Measurements from ENCODE around the gene TAGAP. TPM values are rescaled to one million over a fixed set of nuclear protein-coding genes. Genes with fewer than 3 reads are reported as not detected.

The TAGAP gene, protein sequence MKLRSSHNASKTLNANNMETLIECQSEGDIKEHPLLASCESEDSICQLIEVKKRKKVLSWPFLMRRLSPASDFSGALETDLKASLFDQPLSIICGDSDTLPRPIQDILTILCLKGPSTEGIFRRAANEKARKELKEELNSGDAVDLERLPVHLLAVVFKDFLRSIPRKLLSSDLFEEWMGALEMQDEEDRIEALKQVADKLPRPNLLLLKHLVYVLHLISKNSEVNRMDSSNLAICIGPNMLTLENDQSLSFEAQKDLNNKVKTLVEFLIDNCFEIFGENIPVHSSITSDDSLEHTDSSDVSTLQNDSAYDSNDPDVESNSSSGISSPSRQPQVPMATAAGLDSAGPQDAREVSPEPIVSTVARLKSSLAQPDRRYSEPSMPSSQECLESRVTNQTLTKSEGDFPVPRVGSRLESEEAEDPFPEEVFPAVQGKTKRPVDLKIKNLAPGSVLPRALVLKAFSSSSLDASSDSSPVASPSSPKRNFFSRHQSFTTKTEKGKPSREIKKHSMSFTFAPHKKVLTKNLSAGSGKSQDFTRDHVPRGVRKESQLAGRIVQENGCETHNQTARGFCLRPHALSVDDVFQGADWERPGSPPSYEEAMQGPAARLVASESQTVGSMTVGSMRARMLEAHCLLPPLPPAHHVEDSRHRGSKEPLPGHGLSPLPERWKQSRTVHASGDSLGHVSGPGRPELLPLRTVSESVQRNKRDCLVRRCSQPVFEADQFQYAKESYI
- 10 to 100 TPM; 60.3 to 67.9 TPM for total RNA-seq

DNA sequence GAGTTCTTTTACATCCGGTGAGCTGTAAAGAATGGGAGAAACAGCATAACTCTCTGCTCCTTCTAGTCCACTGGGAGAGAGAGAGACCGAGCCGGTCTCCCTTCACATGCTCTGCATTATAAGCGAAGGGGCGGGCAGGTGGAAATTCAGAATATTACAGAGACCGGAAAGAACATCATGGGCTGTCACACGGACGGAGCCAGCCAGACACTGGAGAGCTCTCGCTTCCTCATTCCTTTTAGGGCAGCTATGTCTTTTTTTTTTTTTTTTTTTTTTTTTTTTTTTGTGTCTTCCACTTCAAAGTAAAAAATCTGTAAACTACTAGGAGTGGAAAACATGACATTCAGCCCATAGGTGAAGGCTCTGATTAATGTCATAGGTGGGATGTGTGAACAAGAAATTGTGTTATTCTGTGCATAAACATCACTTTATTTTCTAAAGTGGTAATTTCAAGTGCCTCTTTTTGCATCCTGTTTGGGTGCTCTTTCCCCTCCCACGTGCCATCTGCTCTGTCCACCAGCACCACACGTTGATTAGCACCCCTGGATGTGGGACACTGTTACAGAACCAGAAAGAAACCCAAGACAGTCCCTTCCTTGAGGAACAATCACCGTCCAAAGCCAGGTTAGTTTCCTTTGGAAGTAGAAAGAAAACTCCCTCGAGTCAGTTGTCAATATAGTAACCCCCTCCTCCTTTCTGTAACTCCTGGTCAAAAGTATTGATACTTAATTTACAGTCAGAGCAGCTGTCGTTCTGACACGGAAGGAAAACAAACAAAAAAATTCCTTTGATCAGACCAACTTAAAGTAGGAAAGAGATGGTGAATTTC is at the start of gene TAGAP:
Gene TAGAP, minus strand, starts transcription at position 93 of the 829 bp plus-strand sequence. CDS start 845 bp downstream, outside the sequence.
- Mint-ChIP-seq H3K4me1 (peaks cover 57% of the 10 kb centered on the region), H3K36me3 (ENCODE audit: low read depth) (peaks cover 45% of the 10 kb centered on the region), H3K9me3 (no peaks in the 10 kb centered on the region), H3K27me3 (no peaks in the 10 kb centered on the region), H3K4me3 (peak within 1 kb of the TSS; percentile 97), H3K27ac (peak within 1 kb of the TSS; percentile 97)
- ChIA-PET CTCF (interaction anchor here (0.6 to 7.7 kb wide), 13 partner anchors 9 to 89 kb away, joined by 3 to 113 read pairs (median 5); no protein-coding TSS in a partner anchor), POLR2A (interaction anchor here (0.5 to 2.1 kb wide), 6 partner anchors 12 to 1710 kb away, joined by 3 to 9 read pairs (median 4); no protein-coding TSS in a partner anchor)
- peak; percentile 94 for DNase-seq

- peaks cover 5% of the 10 kb centered on the region for H3K36me3 Mint-ChIP-seq (ENCODE audit: low read depth)
- H3K4me3 Mint-ChIP-seq, result no peak overlapping the region
- CTCF ChIA-PET, result interaction anchor here (0.6 to 3.1 kb wide), 11 partner anchors 10 to 765 kb away, joined by 3 to 24 read pairs (median 4); partner anchors contain the start of gene TAGAP
- peaks cover 3% of the 10 kb centered on the region for H3K9me3 Mint-ChIP-seq
- H3K27me3 Mint-ChIP-seq, result no peaks in the 10 kb centered on the region
- H3K4me1 Mint-ChIP-seq, result peaks cover 45% of the 10 kb centered on the region
- H3K27ac Mint-ChIP-seq, result peak overlapping the region; percentile 89
- POLR2A ChIA-PET, result interaction anchor here (1.3 kb wide), 1 partner anchor 31 kb away, joined by 3 read pairs; no protein-coding TSS in a partner anchor
- peak; percentile 37 for DNase-seq
Measured at GRCh38 chr6:159093609-159094443, 49.0 kb upstream of the TAGAP start.

GRCh38 chr6:159092631-159093030 is 47.8 kb upstream of the TAGAP start:
- CTCF ChIA-PET, result interaction anchor here (1.1 to 3.1 kb wide), 5 partner anchors 12 to 48 kb away, joined by 3 to 24 read pairs (median 10); partner anchors contain the start of gene TAGAP
- POLR2A ChIA-PET, result no interaction called here
- Mint-ChIP-seq H3K36me3 (ENCODE audit: low read depth) (peaks cover 5% of the 10 kb centered on the region), H3K4me1 (peaks cover 36% of the 10 kb centered on the region), H3K27ac (no peak overlapping the region), H3K9me3 (peaks cover 3% of the 10 kb centered on the region), H3K4me3 (no peak overlapping the region), H3K27me3 (no peaks in the 10 kb centered on the region)
- DNase-seq, result no peak

- Mint-ChIP-seq H3K4me1 (peaks cover 28% of the 10 kb centered on the region), H3K36me3 (ENCODE audit: low read depth) (peaks cover 5% of the 10 kb centered on the region)
- POLR2A ChIA-PET, result no interaction called here
Measured at GRCh38 chr6:159090530-159091480, 46.0 kb upstream of the TAGAP start.

GRCh38 chr6:159089909-159090308 is 45.1 kb upstream of the TAGAP start:
- CTCF ChIA-PET, result interaction anchor here (1.2 to 1.7 kb wide), 4 partner anchors 18 to 35 kb away, joined by 3 to 7 read pairs (median 4); no protein-coding TSS in a partner anchor
- Mint-ChIP-seq H3K27ac (no peak overlapping the region), H3K27me3 (no peaks in the 10 kb centered on the region), H3K4me1 (peaks cover 24% of the 10 kb centered on the region), H3K36me3 (ENCODE audit: low read depth) (peaks cover 5% of the 10 kb centered on the region), H3K9me3 (peaks cover 3% of the 10 kb centered on the region), H3K4me3 (no peak overlapping the region)
- POLR2A ChIA-PET, result no interaction called here
- no peak for DNase-seq

More at GRCh38 chr6:159090530-159091480, 46.0 kb upstream of the TAGAP start:
- Mint-ChIP-seq H3K4me3 (no peak overlapping the region), H3K27ac (no peak overlapping the region), H3K27me3 (no peaks in the 10 kb centered on the region), H3K9me3 (peaks cover 3% of the 10 kb centered on the region)
- CTCF ChIA-PET, result interaction anchor here (1.1 kb wide), 1 partner anchor 14 kb away, joined by 3 read pairs; no protein-coding TSS in a partner anchor
- no peak for DNase-seq

GRCh38 chr6:159089443-159089842 is 44.7 kb upstream of the TAGAP start:
- no peak for DNase-seq
- Mint-ChIP-seq H3K9me3 (peaks cover 3% of the 10 kb centered on the region), H3K4me3 (no peak overlapping the region), H3K36me3 (ENCODE audit: low read depth) (peaks cover 5% of the 10 kb centered on the region), H3K4me1 (peaks cover 20% of the 10 kb centered on the region), H3K27ac (no peak overlapping the region), H3K27me3 (no peaks in the 10 kb centered on the region)
- ChIA-PET POLR2A (no interaction called here), CTCF (interaction anchor here (1.2 to 2.0 kb wide), 6 partner anchors 14 to 47 kb away, joined by 3 to 9 read pairs (median 4); no protein-coding TSS in a partner anchor)

- Mint-ChIP-seq H3K4me3 (no peak overlapping the region), H3K36me3 (ENCODE audit: low read depth) (peaks cover 2% of the 10 kb centered on the region), H3K9me3 (peaks cover 3% of the 10 kb centered on the region), H3K27ac (no peak overlapping the region), H3K4me1 (peaks cover 2% of the 10 kb centered on the region), H3K27me3 (peaks cover 6% of the 10 kb centered on the region)
- ChIA-PET POLR2A (no interaction called here), CTCF (interaction anchor here (0.6 to 1.0 kb wide), 3 partner anchors 18 to 94 kb away, joined by 3 to 6 read pairs (median 5); no protein-coding TSS in a partner anchor)
- DNase-seq, result no peak
Measured at GRCh38 chr6:159086033-159086618, 41.3 kb upstream of the TAGAP start.

DNA sequence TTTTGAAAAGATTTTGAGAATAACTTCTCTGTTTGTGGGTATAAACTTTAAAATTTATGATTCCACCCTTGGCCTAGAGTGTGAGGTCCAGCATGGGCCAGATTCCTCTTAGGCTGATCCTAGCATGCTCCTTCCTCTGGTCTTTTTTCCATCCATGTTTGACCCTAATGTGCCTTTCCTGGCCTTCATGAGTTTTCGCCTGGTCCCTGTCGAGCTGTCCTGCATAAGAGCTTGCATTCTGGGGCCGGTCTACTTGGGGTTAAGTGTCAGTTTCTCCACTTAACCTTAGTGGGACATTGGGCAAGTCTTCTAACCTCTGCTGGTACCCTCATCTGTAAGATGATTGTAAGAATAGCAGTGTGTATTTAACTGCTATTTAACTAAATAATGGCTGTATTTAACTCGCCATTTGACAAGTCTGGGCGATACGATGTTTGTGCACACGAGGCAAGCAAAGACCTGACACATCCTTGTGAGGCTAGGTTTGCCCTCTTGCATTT is 40.7 kb upstream of the TAGAP start:
- no peak for DNase-seq
- CTCF ChIA-PET, result interaction anchor here (0.6 to 1.0 kb wide), 2 partner anchors 19 to 93 kb away, joined by 5 to 6 read pairs; no protein-coding TSS in a partner anchor
- no peak overlapping the region for H3K27ac Mint-ChIP-seq
- H3K27me3 Mint-ChIP-seq, result peaks cover 6% of the 10 kb centered on the region
- H3K36me3 Mint-ChIP-seq (ENCODE audit: low read depth), result no peaks in the 10 kb centered on the region
- no peak overlapping the region for H3K4me3 Mint-ChIP-seq
- peaks cover 5% of the 10 kb centered on the region for H3K4me1 Mint-ChIP-seq
- peaks cover 3% of the 10 kb centered on the region for H3K9me3 Mint-ChIP-seq
- POLR2A ChIA-PET, result no interaction called here

GRCh38 chr6:159084493-159085091 is 39.8 kb upstream of the TAGAP start:
- Mint-ChIP-seq H3K27ac (no peak overlapping the region), H3K27me3 (peaks cover 6% of the 10 kb centered on the region), H3K4me3 (no peak overlapping the region), H3K9me3 (peaks cover 6% of the 10 kb centered on the region), H3K4me1 (peaks cover 9% of the 10 kb centered on the region), H3K36me3 (ENCODE audit: low read depth) (no peaks in the 10 kb centered on the region)
- ChIA-PET CTCF (interaction anchor here (1.7 kb wide), 1 partner anchor 19 kb away, joined by 4 read pairs; no protein-coding TSS in a partner anchor), POLR2A (no interaction called here)
- DNase-seq, result no peak

- POLR2A ChIA-PET, result no interaction called here
- CTCF ChIA-PET, result interaction anchor here (1.0 to 1.7 kb wide), 3 partner anchors 14 to 24 kb away, joined by 4 read pairs; no protein-coding TSS in a partner anchor
- peaks cover 9% of the 10 kb centered on the region for H3K4me1 Mint-ChIP-seq
Measured at GRCh38 chr6:159083146-159083545, 38.4 kb upstream of the TAGAP start.

More at GRCh38 chr6:159083146-159083545, 38.4 kb upstream of the TAGAP start:
- Mint-ChIP-seq H3K27ac (no peak overlapping the region), H3K36me3 (ENCODE audit: low read depth) (peaks cover 3% of the 10 kb centered on the region), H3K9me3 (peaks cover 9% of the 10 kb centered on the region), H3K27me3 (peaks cover 6% of the 10 kb centered on the region), H3K4me3 (no peak overlapping the region)
- DNase-seq, result no peak

Data from activated CD4-positive, alpha-beta T cell treated with anti-CD3 and anti-CD28 coated beads, Interleukin-2, amount 10 ng/mL, durations not matched to agents 7 days and 5 days (primary cell).